HG03558 (cell line): Measurements from ENCODE around the gene OR4C13.
"Not testable (repeated sequence)": the region's sequence is repeated elsewhere in the genome, so short reads cannot be mapped to it uniquely, and the experiment has no call there.

Experiments used
- ATAC-seq: cut with Tn5 transposase; IDR thresholded peaks from one replicate; pipeline ENCODE4 v1.9.1; 2021; ENCODE audit warnings: moderate number of reproducible peaks; ENCODE audit not compliant: unreplicated experiment; ENCODE audit errors: extremely low read depth

OR4C13 gene

DNA sequence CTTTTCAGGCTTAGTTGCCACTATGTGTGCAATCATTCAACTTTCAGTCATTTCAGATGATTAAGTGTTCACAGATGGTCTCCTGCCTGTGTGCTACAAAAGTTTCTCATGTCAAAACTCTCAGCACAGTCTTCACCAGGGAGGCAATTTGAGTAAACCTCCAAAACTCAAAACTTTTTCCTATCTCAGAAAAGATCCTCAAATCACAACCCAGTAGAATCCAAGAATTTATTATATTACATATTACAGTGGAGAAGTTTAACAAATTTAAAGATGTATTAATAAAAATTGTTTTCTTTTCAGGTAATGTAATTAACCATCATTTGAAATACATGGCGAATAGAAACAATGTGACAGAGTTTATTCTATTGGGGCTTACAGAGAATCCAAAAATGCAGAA, at the start of gene OR4C13:
Gene OR4C13 (plus strand): TSS at position 301 of the 400 bp plus-strand sequence. CDS start 32 bp downstream, at position 333.
- no peak for ATAC-seq

DNA sequence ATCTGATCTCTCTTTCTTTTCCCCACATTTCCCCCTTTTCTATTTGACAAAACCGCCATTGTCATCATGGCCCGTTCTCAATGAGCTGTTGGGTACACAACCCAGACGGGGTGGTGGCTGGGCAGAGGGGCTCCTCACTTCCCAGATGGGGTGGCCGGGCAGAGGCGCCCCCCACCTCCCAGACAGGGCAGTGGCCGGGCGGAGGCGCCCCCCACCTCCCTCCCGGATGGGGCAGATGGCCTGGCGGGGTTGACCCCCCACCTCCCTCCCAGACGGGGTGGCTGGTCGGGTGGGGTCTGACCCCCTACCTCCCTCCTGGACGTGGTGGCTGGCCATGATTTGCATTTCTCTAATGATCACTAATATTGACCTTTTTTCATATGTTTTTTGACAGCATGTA, 40.7 kb upstream of the OR4C13 start:
- ATAC-seq = not testable (repeated sequence)

DNA sequence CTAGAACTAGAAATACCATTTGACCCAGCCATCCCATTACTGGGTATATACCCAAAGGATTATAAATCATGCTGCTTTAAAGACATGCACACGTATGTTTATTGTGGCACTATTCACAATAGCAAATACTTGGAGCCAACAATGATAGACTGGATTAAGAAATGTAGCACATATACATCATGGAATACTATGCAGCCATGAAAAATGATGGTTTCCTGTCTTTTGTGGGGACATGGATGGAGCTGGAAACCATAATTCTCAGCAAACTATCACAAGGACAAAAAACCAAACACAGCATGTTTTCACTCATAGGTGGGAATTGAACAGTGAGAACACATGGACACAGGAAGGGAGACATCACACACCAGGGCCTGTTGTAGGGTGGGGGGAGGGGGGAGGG, 3.5 kb upstream of the OR4C13 start:
- ATAC-seq = not testable (repeated sequence)

DNA sequence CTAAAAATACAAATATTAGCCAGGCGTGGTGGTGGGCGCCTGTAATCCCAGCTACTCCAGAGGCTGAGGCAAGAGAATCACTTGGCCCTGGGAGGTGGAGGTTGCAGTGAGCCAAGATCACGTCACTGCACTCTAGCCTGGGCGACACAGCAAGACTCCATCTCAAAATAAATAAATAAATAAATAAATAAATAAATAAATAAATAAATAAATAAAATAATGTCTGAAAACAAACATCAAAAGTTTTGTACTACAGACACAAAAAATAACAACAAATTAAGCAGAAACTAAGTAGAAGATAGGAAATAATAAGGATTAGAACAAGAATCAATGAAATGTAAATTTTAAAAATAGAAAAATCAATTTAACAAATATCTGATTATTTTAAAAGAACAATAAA, 21.2 kb downstream of the OR4C13 start:
- not testable (repeated sequence) for ATAC-seq

DNA sequence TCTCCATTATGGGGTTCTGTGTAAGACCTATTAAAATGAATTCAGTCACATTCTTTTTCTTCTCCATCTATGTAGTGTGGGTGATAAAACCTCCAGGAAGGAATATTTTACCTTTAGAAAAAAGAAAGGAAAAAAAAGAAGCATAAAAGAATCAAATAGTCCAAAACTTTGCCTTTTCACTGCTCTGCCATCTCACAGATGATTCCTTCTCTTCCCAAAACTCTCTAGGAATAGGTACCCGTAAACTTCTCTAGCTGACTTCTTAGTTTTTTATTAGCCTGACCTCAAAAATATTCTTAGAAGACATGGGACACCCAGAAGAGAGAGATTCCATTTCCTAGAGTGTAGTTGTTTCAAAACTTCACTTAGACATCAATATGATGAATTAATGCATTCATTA, 30.2 kb downstream of the OR4C13 start, which contains the start of gene OR4C12:
Gene OR4C12 (minus strand): TSS at position 101 of the 400 bp plus-strand sequence. CDS start 34 bp downstream, at position 67.
- not testable (repeated sequence) for ATAC-seq

DNA sequence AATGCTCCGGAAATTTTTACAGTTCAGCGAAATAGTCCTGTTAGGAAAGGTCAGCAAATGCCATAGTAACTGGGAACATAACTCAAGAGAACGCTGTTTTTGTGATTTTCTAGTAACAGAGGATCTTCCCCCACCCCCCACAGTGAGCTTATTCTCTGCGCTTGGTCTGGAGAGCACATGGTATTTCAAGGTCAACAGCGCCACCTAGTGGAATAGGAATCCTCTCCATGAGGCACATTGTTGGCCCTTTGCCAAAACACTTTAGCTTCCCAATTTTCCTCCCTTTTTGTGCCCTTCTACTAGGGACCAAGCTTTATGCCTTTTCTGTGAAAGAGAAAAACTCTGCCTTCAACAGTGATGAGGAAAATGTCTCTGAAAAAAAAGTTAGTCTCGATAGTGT, 43.4 kb downstream of the OR4C13 start:
- no peak for ATAC-seq
